NCI-H510A (cell line): ENCODE data around the gene STAT4.
"Not testable (repeated sequence)": the region's sequence is repeated elsewhere in the genome, so short reads cannot be mapped to it uniquely, and the experiment has no call there.

Experiments used
- DNase-seq: peaks from one replicate; lab custom pipeline; 2025; lab: John Stamatoyannopoulos, UW

STAT4 gene

DNA sequence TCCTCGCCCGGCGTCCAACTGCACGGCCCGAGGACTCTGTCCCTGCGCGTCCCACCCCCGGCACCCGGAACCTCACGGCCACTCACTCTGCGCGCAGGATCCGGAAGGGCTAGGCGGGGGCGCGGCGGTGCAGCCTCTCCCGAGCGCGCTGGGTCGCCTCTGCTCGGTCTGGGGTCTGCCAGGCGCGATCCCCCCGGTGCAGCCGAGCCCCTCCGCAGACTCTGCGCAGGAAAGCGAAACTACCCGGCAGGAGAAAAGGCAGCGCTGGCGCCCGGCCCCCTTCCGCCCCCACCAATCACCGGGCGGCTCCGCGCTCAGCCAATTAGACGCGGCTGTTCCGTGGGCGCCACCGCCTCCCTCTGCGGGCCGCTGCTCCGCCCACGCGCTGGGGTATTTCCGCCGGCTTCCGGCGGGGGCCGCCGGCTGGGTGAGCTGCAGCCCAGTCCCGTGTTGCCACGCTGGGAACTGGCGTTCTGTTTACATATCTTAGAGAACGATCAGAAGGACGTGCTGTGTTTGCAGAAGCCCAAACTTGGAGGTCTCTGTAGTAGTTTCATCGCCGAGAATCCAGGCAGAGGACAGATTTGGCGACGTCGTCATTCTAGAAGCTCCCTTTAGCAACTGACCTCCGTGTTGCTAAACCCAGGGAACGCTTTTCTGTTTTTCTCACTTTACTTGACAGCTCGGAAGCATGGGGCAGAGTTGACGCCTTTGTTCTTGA lies 136.7 kb downstream of the STAT4 start, which contains the start of gene STAT1:
STAT1 (minus strand) TSS at position 240 of the 721 bp plus-strand sequence. CDS start 4,168 bp downstream, outside the sequence.
- peak; percentile 89 for DNase-seq

DNA sequence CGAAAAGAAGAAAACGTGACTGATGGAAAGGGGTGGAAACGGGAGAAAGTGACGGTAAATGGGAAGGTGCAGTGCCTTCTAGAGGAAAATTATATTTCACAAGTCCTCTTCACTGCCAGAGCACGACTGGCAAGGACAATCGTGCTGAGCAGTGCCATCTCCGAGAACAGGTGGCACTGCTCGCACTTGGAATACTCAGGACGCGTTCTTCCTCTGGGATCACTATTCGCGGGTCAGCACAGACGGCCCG lies 137.2 kb downstream of the STAT4 start:
- no peak for DNase-seq

DNA sequence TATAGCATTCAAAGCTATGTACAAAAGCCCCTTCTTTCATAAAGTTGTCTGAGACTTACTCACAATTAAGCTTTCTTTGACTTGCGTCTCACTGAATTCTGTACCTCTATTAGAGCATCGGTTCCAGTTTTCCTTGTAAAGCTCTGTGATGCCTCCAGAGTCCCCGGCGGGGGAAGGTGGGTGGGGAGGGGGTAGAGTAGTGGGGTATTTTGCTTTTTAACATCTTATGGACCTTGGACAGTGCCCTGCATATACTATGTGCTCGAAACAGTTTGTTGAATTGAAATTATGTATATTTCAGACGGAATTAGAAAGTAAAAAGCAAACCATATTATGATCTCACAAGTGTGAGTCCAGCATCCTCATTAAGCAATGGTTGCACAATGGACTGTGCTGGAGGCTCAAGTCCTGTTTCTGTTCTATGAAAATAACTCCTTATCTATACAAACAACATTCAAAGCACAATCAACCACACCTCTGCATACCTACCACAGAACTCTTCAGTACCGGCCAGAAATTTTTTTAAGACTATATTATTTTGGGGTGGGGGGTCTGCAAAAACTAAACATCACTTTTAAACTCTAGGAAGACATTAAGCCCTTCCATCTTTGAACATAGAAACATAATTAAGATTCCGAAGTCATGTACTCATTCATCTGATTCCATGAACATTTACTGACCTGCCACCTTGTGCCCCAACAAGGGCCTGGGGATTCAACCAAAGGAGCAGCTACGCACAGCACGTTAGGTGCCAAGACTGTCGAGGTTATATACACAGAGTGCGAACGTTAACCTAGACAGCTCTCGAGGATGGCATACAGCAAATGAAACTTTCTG lies 137.7 kb downstream of the STAT4 start:
- DNase-seq, result no peak

GRCh38 chr2:191012346-191012745 lies 138.4 kb downstream of the STAT4 start:
- no peak for DNase-seq

DNA sequence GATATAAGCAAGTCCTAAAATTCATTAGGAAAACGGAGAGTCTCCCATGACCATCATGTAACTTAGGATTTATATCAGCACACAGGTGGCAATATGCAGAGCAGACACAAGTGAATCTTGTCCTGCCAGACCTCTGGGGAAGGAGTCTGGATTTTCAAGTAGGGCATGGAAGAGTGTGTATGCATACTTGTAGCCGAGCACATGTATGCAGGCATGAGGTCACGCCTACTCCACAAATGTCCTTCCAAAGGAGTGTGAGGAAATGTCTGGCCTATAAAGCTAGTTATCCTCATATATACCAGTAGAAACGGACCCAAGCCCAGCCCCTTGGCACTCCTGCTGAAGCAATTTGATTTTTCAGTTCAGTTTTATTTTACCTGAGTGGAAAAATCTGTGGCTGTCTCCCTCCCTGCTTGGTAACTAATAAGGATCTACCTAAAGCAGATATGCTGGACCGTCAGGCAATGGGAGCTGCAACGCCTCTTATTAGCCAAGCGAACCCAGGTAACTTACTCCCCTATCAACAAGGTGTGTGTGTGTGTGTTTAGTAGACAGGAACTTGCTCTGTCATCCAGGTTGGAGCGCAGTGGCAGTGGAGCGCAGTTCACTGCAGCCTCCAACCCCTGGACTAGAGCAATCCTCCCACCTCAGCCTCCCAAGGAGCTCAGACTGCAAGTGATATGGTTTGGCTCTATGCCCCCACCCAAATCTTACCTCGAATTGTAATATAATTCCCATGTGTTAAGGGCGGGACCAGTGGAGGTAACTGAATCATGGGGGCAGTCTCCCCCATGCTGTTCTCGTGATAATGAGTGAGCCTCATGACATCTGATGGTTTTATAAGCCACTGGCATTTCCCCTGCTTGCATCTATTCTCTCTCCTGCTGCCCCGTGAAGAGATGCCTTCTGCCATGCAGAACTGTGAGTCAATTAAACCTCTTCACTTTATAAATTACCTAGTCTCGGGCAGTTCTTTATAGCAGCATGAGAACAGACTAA lies 139.6 kb downstream of the STAT4 start:
- DNase-seq, result no peak

GRCh38 chr2:191009541-191010374 lies 141.0 kb downstream of the STAT4 start:
- no peak for DNase-seq

GRCh38 chr2:191008286-191008685 lies 142.5 kb downstream of the STAT4 start:
- DNase-seq, result no peak

- DNase-seq, result no peak
Measured at GRCh38 chr2:191006997-191007783, 143.6 kb downstream of the STAT4 start.

DNA sequence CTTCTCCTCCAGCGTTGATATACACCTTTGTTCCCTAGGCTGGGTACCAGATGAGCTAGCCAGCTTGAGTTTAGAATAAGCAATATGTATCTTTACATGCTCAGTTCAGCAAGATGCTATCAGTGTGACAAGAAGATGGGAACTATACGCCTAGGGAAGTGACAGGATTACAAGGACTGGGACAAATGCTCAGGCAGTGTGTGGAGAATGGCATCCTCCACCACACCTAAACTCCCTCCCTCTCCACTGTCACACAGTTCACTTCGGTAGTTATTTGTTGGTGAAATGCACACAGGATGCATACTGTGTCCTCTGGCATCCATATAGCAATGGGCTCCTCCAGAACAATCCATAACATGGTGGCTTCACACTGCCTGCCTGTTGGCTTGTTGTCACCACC lies 144.5 kb downstream of the STAT4 start:
- DNase-seq, result no peak

GRCh38 chr2:191003405-191004309 lies 147.1 kb downstream of the STAT4 start:
- no peak for DNase-seq

DNA sequence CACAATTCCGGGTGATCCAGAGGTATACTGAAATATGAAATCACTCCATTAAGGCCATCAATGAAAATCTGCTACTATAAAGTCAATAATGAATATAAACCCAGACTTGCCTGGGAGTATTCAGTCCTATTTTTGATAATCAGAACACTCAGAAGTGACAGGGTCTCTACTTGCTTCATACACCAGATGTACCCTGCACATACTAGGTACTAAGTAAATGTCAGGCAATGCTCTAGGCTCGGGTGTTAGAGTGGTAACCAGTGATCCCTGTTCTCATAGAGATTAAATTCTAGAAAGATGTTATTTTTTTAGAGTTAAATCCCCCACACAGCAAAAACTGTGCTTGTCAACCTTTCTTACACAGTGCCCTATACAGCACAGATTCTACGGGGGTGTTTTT lies 149.2 kb downstream of the STAT4 start:
- DNase-seq, result no peak

DNA sequence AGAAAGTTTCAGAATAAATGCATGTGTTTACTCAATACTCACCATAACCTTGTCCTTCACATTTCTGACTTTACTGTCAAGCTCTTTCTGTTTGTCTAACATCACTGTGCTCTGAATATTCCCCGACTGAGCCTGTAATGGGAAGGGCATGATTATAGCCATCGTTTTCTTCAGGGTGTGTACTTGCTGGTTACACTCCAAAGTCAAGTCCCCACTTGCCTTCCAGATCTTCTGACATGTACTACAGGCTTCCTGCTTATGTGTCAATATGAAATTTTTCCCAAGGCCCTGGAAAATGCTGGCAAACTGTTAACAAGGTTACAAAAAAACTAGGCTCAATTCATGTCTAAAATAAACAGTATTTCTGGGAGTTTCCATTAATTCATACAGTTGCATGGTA lies 149.8 kb downstream of the STAT4 start:
- no peak for DNase-seq

- no peak for DNase-seq
Measured at GRCh38 chr2:190999949-191000665, 150.7 kb downstream of the STAT4 start.

GRCh38 chr2:190999058-190999457 lies 151.7 kb downstream of the STAT4 start:
- DNase-seq, result no peak

DNA sequence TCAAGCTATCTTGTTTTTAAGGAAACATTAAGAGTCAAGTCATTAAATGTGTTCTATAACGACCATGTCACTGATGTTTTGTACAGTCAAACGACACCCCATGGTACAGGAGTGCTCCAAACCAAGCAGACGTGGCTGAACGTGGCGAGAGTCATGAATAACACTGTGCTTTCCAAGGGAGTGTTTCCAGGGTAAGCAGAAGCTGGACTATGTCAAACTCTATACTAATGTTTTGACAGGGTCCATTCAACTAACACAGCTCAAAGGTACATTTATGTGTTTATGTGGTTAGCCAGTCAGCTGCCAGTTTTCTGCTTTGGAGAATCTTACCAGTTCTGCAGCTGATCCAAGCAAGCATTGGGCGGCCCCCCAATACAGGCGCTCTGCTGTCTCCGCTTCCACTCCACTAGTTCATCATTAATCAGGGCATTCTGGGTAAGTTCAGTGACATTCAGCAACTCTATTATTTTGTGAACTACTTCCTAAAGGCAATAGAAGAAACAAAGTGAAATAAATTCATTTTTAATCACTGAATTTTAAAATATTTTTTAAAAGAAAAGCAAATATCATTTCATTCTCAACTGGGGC lies 153.2 kb downstream of the STAT4 start:
- no peak for DNase-seq

DNA sequence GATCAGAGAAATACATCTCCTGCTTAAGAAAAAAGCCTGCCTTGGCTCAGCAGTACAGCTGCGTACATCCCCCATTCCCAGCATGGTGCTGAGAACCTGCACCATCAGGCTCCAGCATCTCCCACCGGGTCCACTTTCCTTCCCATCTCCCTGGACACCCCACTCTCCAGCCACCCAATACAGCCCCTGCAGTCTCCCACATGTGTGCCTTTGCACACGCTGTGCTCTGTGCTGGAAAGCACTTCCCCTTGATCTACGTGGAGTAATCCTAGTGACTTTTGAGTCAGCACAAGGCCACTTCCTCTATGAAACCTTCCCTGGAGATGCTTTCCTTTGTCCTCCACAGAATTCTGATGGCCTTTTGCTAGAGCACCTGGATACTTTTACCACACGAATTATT lies 153.8 kb downstream of the STAT4 start:
- no peak for DNase-seq

GRCh38 chr2:190996338-190996946 lies 154.4 kb downstream of the STAT4 start:
- no peak for DNase-seq

GRCh38 chr2:190995315-190995714 lies 155.5 kb downstream of the STAT4 start:
- DNase-seq, result not testable (repeated sequence)
